HG02763 (cell line): ENCODE measurements around the gene ZBTB12.
A peak's percentile ranks its signal among the peaks of the same experiment; 100 is the strongest.
"Not testable (repeated sequence)": the region's sequence is repeated elsewhere in the genome, so short reads cannot be mapped to it uniquely, and the experiment has no call there.

Experiments used
- ATAC-seq: cut with Tn5 transposase; IDR thresholded peaks from one replicate; pipeline ENCODE4 v1.9.1; 2021; ENCODE audit warnings: mild to moderate bottlenecking, moderate library complexity; ENCODE audit not compliant: unreplicated experiment

The ZBTB12 gene

GRCh38 chr6:31877125-31877650 lies 24.7 kb downstream of the ZBTB12 start:
- no peak for ATAC-seq

- ATAC-seq: no peak
Measured at GRCh38 chr6:31876357-31876756, 25.5 kb downstream of the ZBTB12 start.

GRCh38 chr6:31875877-31876276 lies 26.0 kb downstream of the ZBTB12 start:
- no peak for ATAC-seq

GRCh38 chr6:31874836-31875572 lies 26.9 kb downstream of the ZBTB12 start:
- no peak for ATAC-seq

GRCh38 chr6:31874084-31874670 lies 27.7 kb downstream of the ZBTB12 start:
- no peak for ATAC-seq

GRCh38 chr6:31871046-31871659 lies 30.7 kb downstream of the ZBTB12 start:
- ATAC-seq: no peak

- no peak for ATAC-seq
Measured at GRCh38 chr6:31870385-31870921, 31.4 kb downstream of the ZBTB12 start.

- no peak for ATAC-seq
Measured at GRCh38 chr6:31869343-31869742, 32.5 kb downstream of the ZBTB12 start.

- ATAC-seq: not testable (repeated sequence)
Measured at GRCh38 chr6:31868658-31868971, 33.3 kb downstream of the ZBTB12 start.

GRCh38 chr6:31865205-31866118 lies 36.4 kb downstream of the ZBTB12 start:
- ATAC-seq: no peak

GRCh38 chr6:31864818-31865204 lies 37.1 kb downstream of the ZBTB12 start:
- no peak for ATAC-seq

- not testable (repeated sequence) for ATAC-seq
Measured at GRCh38 chr6:31864123-31864562, 37.7 kb downstream of the ZBTB12 start.

GRCh38 chr6:31862344-31863235 lies 39.3 kb downstream of the ZBTB12 start, which contains the start of gene NEU1:
TSS of gene NEU1 (minus strand) at chr6:31862821. CDS start at chr6:31862776, 45 bp downstream.
- ATAC-seq: peak; percentile 92

- ATAC-seq: no peak
Measured at GRCh38 chr6:31861919-31862343, 40.0 kb downstream of the ZBTB12 start.

GRCh38 chr6:31861150-31861549 lies 40.7 kb downstream of the ZBTB12 start:
- ATAC-seq: no peak

- no peak for ATAC-seq
Measured at GRCh38 chr6:31860349-31860748, 41.5 kb downstream of the ZBTB12 start.

GRCh38 chr6:31859923-31860322 lies 42.0 kb downstream of the ZBTB12 start:
- ATAC-seq: no peak

- ATAC-seq: no peak
Measured at GRCh38 chr6:31858707-31859106, 43.2 kb downstream of the ZBTB12 start.

- ATAC-seq: not testable (repeated sequence)
Measured at GRCh38 chr6:31857774-31858173, 44.1 kb downstream of the ZBTB12 start.
